ENCODE results near the gene CORIN.

DNA sequence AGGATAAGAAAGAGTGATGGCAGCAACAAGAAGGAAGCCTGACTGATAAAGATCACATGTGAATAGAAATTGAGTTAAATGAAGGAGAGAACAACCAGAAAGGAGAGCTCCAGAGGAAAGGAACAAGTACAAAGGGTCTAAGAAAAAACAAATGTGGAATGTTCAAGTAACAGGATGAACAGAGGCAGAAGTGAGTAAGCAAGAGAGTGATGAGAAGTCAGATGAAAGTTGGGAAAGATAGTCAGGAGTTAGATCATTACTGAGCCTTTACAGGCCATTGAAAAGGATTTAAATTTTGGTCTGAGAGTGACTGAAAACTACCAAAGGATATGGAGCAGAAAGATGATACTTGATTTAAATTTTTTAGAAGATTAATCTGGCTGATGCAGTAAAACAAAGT, 38.4 kb upstream of the CORIN start:
- TF ChIP-seq POLR2A (IDR thresholded peaks at IDR 0.05) (no peak), CTCF (IDR thresholded peaks at IDR 0.05) (no peak)

Data from breast epithelium (tissue), 3 donors.